ENCODE measurements around the gene DMKN. TPM values are rescaled to one million over a fixed set of nuclear protein-coding genes. Genes with fewer than 3 reads are reported as not detected.
"Not testable (repeated sequence)": the region's sequence is repeated elsewhere in the genome, so short reads cannot be mapped to it uniquely, and the experiment has no call there.

DMKN gene
- polyA plus RNA-seq, 3 donors, result not detected

DNA sequence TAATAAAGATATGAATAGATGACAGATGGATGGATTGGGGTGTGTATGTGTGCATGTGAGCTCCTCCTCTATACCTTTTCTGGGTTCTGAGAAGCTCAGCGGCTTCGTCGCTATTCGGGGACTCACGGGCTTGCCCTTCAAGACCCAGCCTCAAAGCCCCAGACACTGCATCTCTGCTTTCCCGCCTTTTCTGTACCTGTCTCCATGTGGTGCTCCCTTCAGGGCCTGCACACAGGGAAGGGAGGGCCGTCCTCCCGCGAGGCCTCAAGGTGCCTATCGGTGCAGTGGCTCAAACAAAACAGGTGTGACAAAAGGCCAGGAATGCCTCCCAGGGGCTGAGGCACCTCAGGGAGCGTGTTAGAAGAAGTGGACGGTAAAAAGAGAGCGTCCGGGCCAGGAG is 39.3 kb downstream of the DMKN start:
- Histone ChIP-seq H3K9me3 (replicated peaks in 1 of 2; ENCODE audit: control insufficient read depth in 1 of 2, insufficient read depth in 1 of 2, low read length in 2 of 2) (no peaks in the 10 kb centered on the region), H3K36me3 (replicated peaks in 1 of 2; ENCODE audit: control insufficient read depth in 1 of 2, insufficient read depth in 2 of 2, low read length in 2 of 2) (no peaks in the 10 kb centered on the region), H4K20me1 (ENCODE audit: insufficient read depth, low read length) (no peaks in the 10 kb centered on the region), H2AFZ (ENCODE audit: insufficient read depth, low read depth, low read length, poor library complexity, severe bottlenecking) (no peak overlapping the region), H3K4me1 (ENCODE audit: control insufficient read depth in 1 of 2, insufficient read depth in 2 of 2, low read length in 2 of 2) (no peaks in the 10 kb centered on the region), H3K4me3 (replicated peaks in 1 of 3; ENCODE audit: low read depth in 2 of 3, low read length in 3 of 3) (no peak overlapping the region), H3K79me2 (ENCODE audit: insufficient read depth, low read length) (no peaks in the 10 kb centered on the region), H3K27me3 (ENCODE audit: control insufficient read depth in 2 of 2, insufficient read depth in 2 of 2, low read length in 2 of 2) (no peaks in the 10 kb centered on the region), H3K9ac (ENCODE audit: insufficient read depth, low read length, poor library complexity, severe bottlenecking) (no peak overlapping the region), H3K27ac (ENCODE audit: low read depth in 1 of 2, low read length in 2 of 2) (no peak overlapping the region), H3K4me2 (replicated peaks; ENCODE audit: extremely low read depth, low read length, poor library complexity, severe bottlenecking) (no peak overlapping the region)
- no peak overlapping the region for H3K27ac Mint-ChIP-seq
- H3K27me3 Mint-ChIP-seq (ENCODE audit: low read depth in 3 of 3), result peaks cover 0 to 2% (median 0%) of the 10 kb centered on the region in 3 donors
- no peaks in the 10 kb centered on the region for H3K36me3 Mint-ChIP-seq
- no peak overlapping the region for H3K4me3 Mint-ChIP-seq
- DNase-seq, result no peak
- WGBS (ENCODE audit: insufficient coverage), result 100% methylated on average over 10 of the region's 14 CpGs
- TF ChIP-seq, protein P1, sequence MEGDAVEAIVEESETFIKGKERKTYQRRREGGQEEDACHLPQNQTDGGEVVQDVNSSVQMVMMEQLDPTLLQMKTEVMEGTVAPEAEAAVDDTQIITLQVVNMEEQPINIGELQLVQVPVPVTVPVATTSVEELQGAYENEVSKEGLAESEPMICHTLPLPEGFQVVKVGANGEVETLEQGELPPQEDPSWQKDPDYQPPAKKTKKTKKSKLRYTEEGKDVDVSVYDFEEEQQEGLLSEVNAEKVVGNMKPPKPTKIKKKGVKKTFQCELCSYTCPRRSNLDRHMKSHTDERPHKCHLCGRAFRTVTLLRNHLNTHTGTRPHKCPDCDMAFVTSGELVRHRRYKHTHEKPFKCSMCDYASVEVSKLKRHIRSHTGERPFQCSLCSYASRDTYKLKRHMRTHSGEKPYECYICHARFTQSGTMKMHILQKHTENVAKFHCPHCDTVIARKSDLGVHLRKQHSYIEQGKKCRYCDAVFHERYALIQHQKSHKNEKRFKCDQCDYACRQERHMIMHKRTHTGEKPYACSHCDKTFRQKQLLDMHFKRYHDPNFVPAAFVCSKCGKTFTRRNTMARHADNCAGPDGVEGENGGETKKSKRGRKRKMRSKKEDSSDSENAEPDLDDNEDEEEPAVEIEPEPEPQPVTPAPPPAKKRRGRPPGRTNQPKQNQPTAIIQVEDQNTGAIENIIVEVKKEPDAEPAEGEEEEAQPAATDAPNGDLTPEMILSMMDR (IDR thresholded peaks at IDR 0.05), result no peak
- intact Hi-C loops (cut with micrococcal nuclease), result loop anchor here (5.0 kb wide), 2 partner anchors 57 to 202 kb away; no protein-coding TSS in a partner anchor
- H3K4me1 Mint-ChIP-seq, result peaks cover 4% of the 10 kb centered on the region
- no peaks in the 10 kb centered on the region for H3K9me3 Mint-ChIP-seq

DNA sequence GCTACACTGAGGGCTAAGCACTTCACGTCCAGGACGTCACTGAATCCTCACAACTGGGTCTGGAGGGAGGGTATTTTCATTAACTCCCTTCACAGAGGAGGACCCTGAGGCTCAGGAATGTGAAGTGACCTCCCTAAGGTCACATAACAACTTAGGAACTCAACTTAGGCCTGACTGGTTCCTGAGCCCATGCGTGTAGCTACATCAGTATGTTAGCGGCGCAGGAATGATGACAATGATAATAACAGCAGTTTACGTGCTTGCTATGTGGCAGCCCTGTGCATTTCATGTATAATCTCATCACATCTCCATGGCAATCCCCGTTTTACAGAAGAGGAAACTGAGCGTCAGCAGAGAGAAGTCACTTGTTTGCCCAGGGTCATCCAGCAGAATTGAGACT is 41.5 kb downstream of the DMKN start:
- Histone ChIP-seq H3K9ac (ENCODE audit: insufficient read depth, low read length, poor library complexity, severe bottlenecking) (no peak overlapping the region), H3K4me1 (ENCODE audit: control insufficient read depth in 1 of 2, insufficient read depth in 2 of 2, low read length in 2 of 2) (peaks cover 3 to 6% of the 10 kb centered on the region in 2 donors), H3K27ac (ENCODE audit: low read depth in 1 of 2, low read length in 2 of 2) (no peak overlapping the region), H3K79me2 (ENCODE audit: insufficient read depth, low read length) (no peaks in the 10 kb centered on the region), H4K20me1 (ENCODE audit: insufficient read depth, low read length) (no peaks in the 10 kb centered on the region), H3K9me3 (replicated peaks in 1 of 2; ENCODE audit: control insufficient read depth in 1 of 2, insufficient read depth in 1 of 2, low read length in 2 of 2) (no peaks in the 10 kb centered on the region), H3K36me3 (replicated peaks in 1 of 2; ENCODE audit: control insufficient read depth in 1 of 2, insufficient read depth in 2 of 2, low read length in 2 of 2) (no peaks in the 10 kb centered on the region), H3K4me2 (replicated peaks; ENCODE audit: extremely low read depth, low read length, poor library complexity, severe bottlenecking) (no peak overlapping the region), H3K27me3 (ENCODE audit: control insufficient read depth in 2 of 2, insufficient read depth in 2 of 2, low read length in 2 of 2) (no peaks in the 10 kb centered on the region), H3K4me3 (replicated peaks in 1 of 3; ENCODE audit: low read depth in 2 of 3, low read length in 3 of 3) (no peak overlapping the region), H2AFZ (ENCODE audit: insufficient read depth, low read depth, low read length, poor library complexity, severe bottlenecking) (no peak overlapping the region)
- TF ChIP-seq, protein P1 (IDR thresholded peaks at IDR 0.05), result no peak
- Mint-ChIP-seq H3K4me3 (no peak overlapping the region), H3K27ac (no peak overlapping the region), H3K9me3 (no peaks in the 10 kb centered on the region), H3K4me1 (peaks cover 15% of the 10 kb centered on the region), H3K27me3 (ENCODE audit: low read depth in 3 of 3) (peaks cover 0 to 4% (median 0%) of the 10 kb centered on the region in 3 donors), H3K36me3 (no peaks in the 10 kb centered on the region)
- intact Hi-C loops (cut with micrococcal nuclease), result loop anchor here (5.0 kb wide), 2 partner anchors 55 to 200 kb away; no protein-coding TSS in a partner anchor
- 93% methylated on average over 5 of the region's 8 CpGs for WGBS (ENCODE audit: insufficient coverage)
- DNase-seq, result no peak

DNA sequence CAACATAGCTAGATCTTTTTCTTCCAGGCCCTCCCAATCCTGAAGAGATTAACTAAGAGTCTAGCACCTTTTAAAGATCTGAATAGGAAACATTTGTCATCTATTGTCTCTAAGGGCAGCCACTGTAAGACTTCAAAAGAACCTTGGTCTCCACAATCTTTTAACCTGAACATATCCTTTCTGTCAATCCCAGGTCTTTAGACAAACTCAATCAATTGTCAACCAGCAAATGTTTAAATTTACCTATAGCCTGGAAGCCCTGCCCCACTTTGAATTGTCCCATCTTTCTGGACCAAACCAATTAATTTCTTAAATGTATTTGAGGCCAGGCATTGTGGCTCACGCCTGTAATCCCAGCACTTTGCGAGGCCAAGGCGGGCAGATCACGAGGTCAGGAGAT is 42.4 kb downstream of the DMKN start:
- H3K4me3 Mint-ChIP-seq; H3K36me3 Mint-ChIP-seq; H2AFZ ChIP-seq (ENCODE audit: insufficient read depth, low read depth, low read length, poor library complexity, severe bottlenecking); H3K9me3 ChIP-seq (replicated peaks in 1 of 2; ENCODE audit: control insufficient read depth in 1 of 2, insufficient read depth in 1 of 2, low read length in 2 of 2); H3K4me1 ChIP-seq (ENCODE audit: control insufficient read depth in 1 of 2, insufficient read depth in 2 of 2, low read length in 2 of 2); H3K36me3 ChIP-seq (replicated peaks in 1 of 2; ENCODE audit: control insufficient read depth in 1 of 2, insufficient read depth in 2 of 2, low read length in 2 of 2); H3K79me2 ChIP-seq (ENCODE audit: insufficient read depth, low read length); H3K27ac ChIP-seq (ENCODE audit: low read depth in 1 of 2, low read length in 2 of 2); H3K9me3 Mint-ChIP-seq; H3K4me3 ChIP-seq (replicated peaks in 1 of 3; ENCODE audit: low read depth in 2 of 3, low read length in 3 of 3); DNase-seq; H3K27me3 Mint-ChIP-seq (ENCODE audit: low read depth in 3 of 3); H3K4me2 ChIP-seq (replicated peaks; ENCODE audit: extremely low read depth, low read length, poor library complexity, severe bottlenecking); H3K9ac ChIP-seq (ENCODE audit: insufficient read depth, low read length, poor library complexity, severe bottlenecking); H4K20me1 ChIP-seq (ENCODE audit: insufficient read depth, low read length); H3K27me3 ChIP-seq (ENCODE audit: control insufficient read depth in 2 of 2, insufficient read depth in 2 of 2, low read length in 2 of 2); H3K27ac Mint-ChIP-seq: not testable (repeated sequence)
- intact Hi-C loops (cut with micrococcal nuclease), result loop anchor here (5.0 kb wide), 2 partner anchors 54 to 199 kb away; no protein-coding TSS in a partner anchor
- WGBS (ENCODE audit: insufficient coverage), result 100% methylated on average over 2 of the region's 4 CpGs
- H3K4me1 Mint-ChIP-seq, result peaks cover 15% of the 10 kb centered on the region
